A673 (cell line): ENCODE data around the gene SVOPL. TPM values are rescaled to one million over a fixed set of nuclear protein-coding genes. Genes with fewer than 3 reads are reported as not detected.

Experiments used
- BruUV-seq: library from RNA; stranded (reverse); fragments of 400-500 nt; replicated peaks from 2 replicates; lab custom pipeline; 2021; lab: Mats Ljungman, UMichigan
- CTCF ChIA-PET: fragments of 300-600 bp; sonication (Branson Sonifier 250); formaldehyde crosslinking; loops from one replicate; lab custom pipeline; 2022; ENCODE audit warnings: antibody characterized with exemption; lab: Charles Lee
- POLR2A ChIA-PET: fragments of 300-600 bp; sonication (Branson Sonifier 250); formaldehyde crosslinking; loops from one replicate; lab custom pipeline; 2022; ENCODE audit warnings: antibody characterized with exemption; ENCODE audit not compliant: low non-redundant PET; lab: Charles Lee
- DNase-seq: peaks from one replicate; pipeline ENCODE4 v3.0.0-alpha.2; 2015; ENCODE audit warnings: low spot score
- H3K27ac ChIP-seq: fragments of 200-600 bp; sonication (generic); 2 replicates; pipeline ENCODE4 v1.5.1; 2016; ENCODE audit warnings: mixed run types, low read depth, mild to moderate bottlenecking, mixed read lengths, antibody characterized with exemption, low read length; ENCODE audit not compliant: poor library complexity, severe bottlenecking
- H3K27me3 ChIP-seq: fragments of 200-600 bp; sonication (generic); replicated peaks from 2 replicates; pipeline ENCODE4 v1.6.1; 2017; ENCODE audit warnings: mixed run types, low read depth, mild to moderate bottlenecking, mixed read lengths, antibody characterized with exemption, low read length; ENCODE audit not compliant: insufficient read depth, poor library complexity
- H3K36me3 ChIP-seq: fragments of 200-600 bp; sonication (generic); 2 replicates; pipeline ENCODE4 v1.6.1; 2016; ENCODE audit warnings: mixed run types, mild to moderate bottlenecking, mixed read lengths, antibody characterized with exemption, low read length; ENCODE audit not compliant: insufficient read depth, poor library complexity, severe bottlenecking
- H3K4me1 ChIP-seq: fragments of 200-600 bp; sonication (generic); 2 replicates; pipeline ENCODE4 v1.6.1; 2017; ENCODE audit warnings: mixed run types, mild to moderate bottlenecking, mixed read lengths, antibody characterized with exemption, low read length; ENCODE audit not compliant: insufficient read depth, poor library complexity, severe bottlenecking
- H3K4me3 ChIP-seq: fragments of 200-600 bp; sonication (generic); 2 replicates; pipeline ENCODE4 v1.5.1; 2016; ENCODE audit warnings: low read depth, mixed run types, mild to moderate bottlenecking, mixed read lengths, low read length; ENCODE audit not compliant: poor library complexity, severe bottlenecking
- H3K9me3 ChIP-seq: fragments of 200-600 bp; sonication (generic); 2 replicates; pipeline ENCODE4 v1.6.1; 2016; ENCODE audit warnings: mixed run types, low read depth, mild to moderate bottlenecking, mixed read lengths, antibody characterized with exemption, low read length; ENCODE audit not compliant: poor library complexity, severe bottlenecking
- CTCF ChIP-seq: fragments of 300-800, 200-600 bp; sonication (generic); conservative IDR thresholded peaks from 2 replicates; pipeline ENCODE4 v1.5.1; 2017; ENCODE audit warnings: low read depth, mild to moderate bottlenecking, antibody characterized with exemption, low read length, moderate library complexity, mixed read lengths
- EZH2 ChIP-seq: fragments of 200-600 bp; sonication (generic); IDR thresholded peaks from 2 replicates; pipeline ENCODE4 v1.6.1; 2017; ENCODE audit warnings: borderline replicate concordance, low read depth, mild to moderate bottlenecking, mixed read lengths, antibody characterized with exemption, low read length; ENCODE audit not compliant: poor library complexity, severe bottlenecking
- intact Hi-C: fragments of 100-400 bp; cut with micrococcal nuclease; formaldehyde crosslinking; loops from one replicate; pipeline ENCODE4 v1.10.0; 2022; ENCODE audit not compliant: unreplicated experiment
- total RNA-seq: library from RNA; stranded (reverse); gene quantifications from 2 replicates; pipeline ENCODE4 v1.2.3, GENCODE V29; 2021

SVOPL gene
- total RNA-seq, 1 experiment from 2014 or later = not detected

- Histone ChIP-seq H3K9me3 (no peaks in the 10 kb centered on the region), H3K27me3 (peaks cover 64% of the 10 kb centered on the region), H3K4me1 (no peaks in the 10 kb centered on the region), H3K36me3 (no peaks in the 10 kb centered on the region), H3K4me3 (no peak overlapping the region), H3K27ac (no peak overlapping the region)
- intact Hi-C loops = no loop called here
- POLR2A ChIA-PET = no interaction called here
- no TSS peak for BruUV-seq
- CTCF ChIA-PET = no interaction called here
- DNase-seq = no peak
- TF ChIP-seq CTCF (no peak), EZH2 (no peak)
Measured at GRCh38 chr7:138665249-138665648, 35.9 kb downstream of the SVOPL start.

- ChIA-PET POLR2A (no interaction called here), CTCF (no interaction called here)
- Histone ChIP-seq H3K36me3 (no peaks in the 10 kb centered on the region), H3K9me3 (no peaks in the 10 kb centered on the region), H3K27me3 (peaks cover 68% of the 10 kb centered on the region), H3K27ac (no peak overlapping the region), H3K4me1 (no peaks in the 10 kb centered on the region), H3K4me3 (no peak overlapping the region)
- no peak for DNase-seq
- intact Hi-C loops = no loop called here
- no peak for TF ChIP-seq CTCF
- no peak for TF ChIP-seq EZH2
- no TSS peak for BruUV-seq
Measured at GRCh38 chr7:138663725-138664710, 37.1 kb downstream of the SVOPL start.

GRCh38 chr7:138662991-138663320 is 38.2 kb downstream of the SVOPL start:
- peaks cover 65% of the 10 kb centered on the region for H3K27me3 ChIP-seq
- ChIA-PET POLR2A (no interaction called here), CTCF (no interaction called here)
- no peak for TF ChIP-seq CTCF
- TF ChIP-seq EZH2 = no peak
- H3K36me3 ChIP-seq = no peaks in the 10 kb centered on the region
- no peak overlapping the region for H3K27ac ChIP-seq
- no peak for DNase-seq
- H3K4me3 ChIP-seq = no peak overlapping the region
- H3K9me3 ChIP-seq = no peaks in the 10 kb centered on the region
- intact Hi-C loops = no loop called here
- no TSS peak for BruUV-seq
- H3K4me1 ChIP-seq = no peaks in the 10 kb centered on the region
